ENCODE results near the gene EFR3B. TPM values are rescaled to one million over a fixed set of nuclear protein-coding genes. Genes with fewer than 3 reads are reported as not detected.

EFR3B gene
- total RNA-seq, 3 donors from 2014 or later = 1.0 to 2.8 (median 1.9) TPM

- intact Hi-C loops (cut with DNase I, micrococcal nuclease) = no loop called here
- DNase-seq (no peak), ATAC-seq (no peak)
- H3K4me1 ChIP-seq (ENCODE audit: low read depth) = no peaks in the 10 kb centered on the region
- H3K4me3 ChIP-seq = no peak overlapping the region
- H3K36me3 ChIP-seq (ENCODE audit: low read depth) = no peaks in the 10 kb centered on the region
- no peaks in the 10 kb centered on the region for H3K9me3 ChIP-seq
- no peak for TF ChIP-seq CTCF (IDR thresholded peaks at IDR 0.05)
These were observed 6.2 kb upstream of the EFR3B start for GRCh38 chr2:25035537-25036220.

DNA sequence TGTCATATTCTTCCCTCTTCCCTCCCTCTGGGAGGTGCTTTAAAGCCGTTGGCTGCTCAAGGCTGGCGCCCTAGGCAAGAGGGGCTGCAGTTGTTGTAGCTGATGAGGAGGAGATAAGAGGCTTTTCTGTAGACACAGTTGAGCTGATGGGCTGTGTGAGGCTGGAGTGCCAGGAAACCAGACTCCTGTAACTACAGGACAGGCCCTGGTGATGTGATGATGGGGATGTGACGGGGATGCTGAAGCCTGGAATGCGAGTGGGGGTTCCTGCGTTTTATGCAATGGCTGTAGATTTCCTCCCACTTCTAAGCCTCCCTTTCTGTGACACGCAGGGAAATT is 5.7 kb upstream of the EFR3B start:
- Histone ChIP-seq H3K9me3 (no peaks in the 10 kb centered on the region), H3K4me3 (no peak overlapping the region), H3K36me3 (ENCODE audit: low read depth) (no peaks in the 10 kb centered on the region), H3K4me1 (ENCODE audit: low read depth) (no peaks in the 10 kb centered on the region)
- DNase-seq (no peak), ATAC-seq (no peak)
- no peak for TF ChIP-seq CTCF (IDR thresholded peaks at IDR 0.05)
- intact Hi-C loops (cut with DNase I, micrococcal nuclease) = no loop called here

- no peaks in the 10 kb centered on the region for H3K9me3 ChIP-seq
- no peak for TF ChIP-seq CTCF (IDR thresholded peaks at IDR 0.05)
- DNase-seq (no peak), ATAC-seq (no peak)
- no peaks in the 10 kb centered on the region for H3K36me3 ChIP-seq (ENCODE audit: low read depth)
- intact Hi-C loops (cut with DNase I, micrococcal nuclease) = no loop called here
- H3K4me3 ChIP-seq = no peak overlapping the region
- peaks cover 14% of the 10 kb centered on the region for H3K4me1 ChIP-seq (ENCODE audit: low read depth)
These were observed 2.8 kb upstream of the EFR3B start for GRCh38 chr2:25039126-25039525.

GRCh38 chr2:25041307-25041927 is 459 bp upstream of the EFR3B start:
- intact Hi-C loops (cut with DNase I, micrococcal nuclease) = no loop called here
- no peaks in the 10 kb centered on the region for H3K9me3 ChIP-seq
- no peak for TF ChIP-seq CTCF (IDR thresholded peaks at IDR 0.05)
- no peak overlapping the region for H3K4me3 ChIP-seq
- peaks cover 14% of the 10 kb centered on the region for H3K4me1 ChIP-seq (ENCODE audit: low read depth)
- peak; percentile 66 for ATAC-seq
- DNase-seq = peak; percentile 75 to 76 (median 75)
- H3K36me3 ChIP-seq (ENCODE audit: low read depth) = no peaks in the 10 kb centered on the region

DNA sequence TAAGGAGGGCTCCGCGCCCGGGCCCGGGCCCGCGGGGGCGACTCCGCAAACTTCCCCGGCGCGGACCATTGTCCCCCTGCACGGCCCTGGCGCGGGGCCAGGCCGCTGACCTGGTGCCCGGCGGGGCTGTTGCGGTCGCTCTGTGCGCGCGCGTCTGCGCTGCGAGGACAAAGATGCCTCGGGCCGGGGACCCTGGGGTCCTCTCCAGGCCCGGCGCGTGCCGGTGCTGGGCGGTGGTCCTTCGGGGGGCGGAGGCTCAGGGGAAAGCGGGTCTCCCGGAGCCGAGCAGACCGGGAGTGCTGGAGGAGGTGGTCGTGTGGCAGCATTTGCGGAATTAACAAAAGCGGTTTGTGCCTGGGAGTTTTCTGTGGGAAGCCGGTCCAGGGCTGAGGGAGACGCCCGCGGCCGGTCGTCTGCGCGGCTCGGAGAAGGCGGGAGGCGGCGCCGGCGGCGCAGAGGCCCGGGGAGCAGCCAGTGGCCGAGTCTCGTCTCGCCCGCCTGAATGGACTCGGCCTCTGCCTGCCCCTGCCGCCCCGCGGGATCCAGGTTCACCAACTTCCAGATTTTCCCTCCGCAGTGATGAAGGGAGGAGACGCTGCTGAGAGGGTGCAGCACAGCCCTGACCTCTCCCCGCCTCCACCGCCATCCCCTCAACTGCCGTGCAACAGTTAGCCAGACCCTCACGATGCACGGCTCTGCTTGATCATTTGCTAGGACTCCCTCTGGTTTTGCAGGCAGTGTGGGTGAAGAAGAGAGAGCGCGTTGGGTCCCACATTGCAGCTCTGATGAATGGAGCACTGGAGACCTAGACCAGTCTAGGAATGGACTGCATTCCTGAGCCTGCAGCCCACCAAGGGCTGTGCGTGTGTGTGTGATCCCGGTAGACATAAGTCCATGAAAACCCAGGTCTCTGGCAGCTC is 705 bp downstream of the EFR3B start:
- DNase-seq (peak; percentile 29 to 69 (median 60)), ATAC-seq (peak; percentile 32)
- no peak for TF ChIP-seq CTCF (IDR thresholded peaks at IDR 0.05)
- Histone ChIP-seq H3K4me3 (peak overlapping the region; percentile 24), H3K9me3 (no peaks in the 10 kb centered on the region), H3K4me1 (ENCODE audit: low read depth) (peaks cover 14% of the 10 kb centered on the region), H3K36me3 (ENCODE audit: low read depth) (no peaks in the 10 kb centered on the region)
- intact Hi-C loops (cut with DNase I, micrococcal nuclease) = no loop called here

Data from mucosa of descending colon (tissue), 3 donors.